Fibroblast of lung (primary cell): ENCODE data around the gene DCHS2. TPM values are rescaled to one million over a fixed set of nuclear protein-coding genes. Genes with fewer than 3 reads are reported as not detected.

Experiments
- DNase-seq, 2 donors: peaks; one replicate each; pipeline versions ENCODE4 v3.0.0 to v3.0.0-alpha.2; 2010; ENCODE audit warnings: low read depth in 2 of 2
- H2AFZ ChIP-seq: 2 replicates; pipeline ENCODE4 v1.5.1; 2012; ENCODE audit warnings: low read length, control low read depth, inconsistent platforms
- H3K27ac ChIP-seq: 2 replicates; pipeline ENCODE4 v1.5.1; 2011; ENCODE audit warnings: low read length, control low read depth; ENCODE audit not compliant: insufficient read depth
- H3K27me3 ChIP-seq: 2 replicates; pipeline ENCODE4 v1.5.1; 2011; ENCODE audit warnings: mild to moderate bottlenecking, low read length; ENCODE audit not compliant: control insufficient read depth, insufficient read depth
- H3K36me3 ChIP-seq: 2 replicates; pipeline ENCODE4 v1.5.1; 2011; ENCODE audit warnings: low read length; ENCODE audit not compliant: control insufficient read depth, insufficient read depth
- H3K4me1 ChIP-seq: 2 replicates; pipeline ENCODE4 v1.5.1; 2011; ENCODE audit warnings: low read length; ENCODE audit not compliant: control insufficient read depth, insufficient read depth; ENCODE audit errors: extremely low read depth
- H3K4me2 ChIP-seq: 2 replicates; pipeline ENCODE4 v1.5.1; 2011; ENCODE audit warnings: low read length, control low read depth; ENCODE audit not compliant: insufficient read depth; ENCODE audit errors: extremely low read depth
- H3K4me3 ChIP-seq, 4 experiments: fragments of 200-600 bp in 1 of 4; sonication (generic) in 1 of 4; replicated peaks in 1 of 4; 2 replicates each; pipeline ENCODE4 v1.5.1; 2011 to 2016; ENCODE audit warnings: low read length in 4 of 4, low read depth in 3 of 4, mild to moderate bottlenecking in 3 of 4, control low read depth in 2 of 4, inconsistent platforms in 1 of 4, mixed read lengths in 1 of 4; ENCODE audit not compliant: insufficient read depth in 1 of 4; ENCODE audit errors: control extremely low read depth in 1 of 4
- H3K79me2 ChIP-seq: 2 replicates; pipeline ENCODE4 v1.5.1; 2012; ENCODE audit warnings: mild to moderate bottlenecking, low read length, inconsistent platforms; ENCODE audit not compliant: control insufficient read depth, insufficient read depth
- H3K9ac ChIP-seq: 2 replicates; pipeline ENCODE4 v1.5.1; 2011; ENCODE audit warnings: mild to moderate bottlenecking, low read length, control low read depth; ENCODE audit not compliant: insufficient read depth
- H3K9me3 ChIP-seq: 2 replicates; pipeline ENCODE4 v1.5.1; 2012; ENCODE audit warnings: low read depth, low read length; ENCODE audit not compliant: control insufficient read depth, insufficient read depth
- H4K20me1 ChIP-seq: 2 replicates; pipeline ENCODE4 v1.5.1; 2011; ENCODE audit warnings: low read length; ENCODE audit not compliant: control insufficient read depth, insufficient read depth; ENCODE audit errors: extremely low read depth
- EZH2 ChIP-seq: IDR thresholded peaks from 2 replicates; pipeline ENCODE4 v1.5.1; 2012; ENCODE audit warnings: low read length, control low read depth, mild to moderate bottlenecking; ENCODE audit errors: missing control alignments
- polyA plus RNA-seq, 2 donors: library from polyadenylated mRNA; depleted of rRNA in 1 of 2; stranded (reverse) in 1 of 2; unstranded in 1 of 2; fragments of >200 nt; gene quantifications; 2 replicates each; pipeline ENCODE4 v1.2.1, GENCODE V29; 2011 to 2012; ENCODE audit warnings: missing spikeins in 1 of 2
- total RNA-seq: library from RNA; depleted of rRNA; stranded (reverse); fragments of >200 nt; gene quantifications from 2 replicates; pipeline ENCODE4 v1.2.1, GENCODE V29; 2014
- TF ChIP-seq, protein P1 (sequence below), 2 donors: IDR thresholded peaks in 1 of 2; conservative IDR thresholded peaks in 1 of 2; 1 replicate in 1 of 2; 2 replicates in 1 of 2; pipeline ENCODE4 v1.5.1; 2011 to 2012; ENCODE audit warnings: low read length in 2 of 2, control low read depth in 1 of 2, inconsistent platforms in 1 of 2, low read depth in 1 of 2, mild to moderate bottlenecking in 1 of 2

DCHS2 gene
- total and polyA plus RNA-seq, 2 donors (not counting 1 experiment from before 2014, with no cell fraction given) = not detected

GRCh38 chr4:154183264-154183663, 308.3 kb downstream of the DCHS2 start:
- Histone ChIP-seq H3K36me3 (no peaks in the 10 kb centered on the region), H3K4me1 (no peaks in the 10 kb centered on the region), H3K27ac (no peak overlapping the region), H3K9me3 (no peaks in the 10 kb centered on the region), H3K4me3 (no peak overlapping the region), H2AFZ (no peak overlapping the region), H4K20me1 (no peaks in the 10 kb centered on the region), H3K27me3 (no peaks in the 10 kb centered on the region), H3K9ac (no peak overlapping the region), H3K79me2 (no peaks in the 10 kb centered on the region), H3K4me2 (no peak overlapping the region)
- TF ChIP-seq, protein P1, sequence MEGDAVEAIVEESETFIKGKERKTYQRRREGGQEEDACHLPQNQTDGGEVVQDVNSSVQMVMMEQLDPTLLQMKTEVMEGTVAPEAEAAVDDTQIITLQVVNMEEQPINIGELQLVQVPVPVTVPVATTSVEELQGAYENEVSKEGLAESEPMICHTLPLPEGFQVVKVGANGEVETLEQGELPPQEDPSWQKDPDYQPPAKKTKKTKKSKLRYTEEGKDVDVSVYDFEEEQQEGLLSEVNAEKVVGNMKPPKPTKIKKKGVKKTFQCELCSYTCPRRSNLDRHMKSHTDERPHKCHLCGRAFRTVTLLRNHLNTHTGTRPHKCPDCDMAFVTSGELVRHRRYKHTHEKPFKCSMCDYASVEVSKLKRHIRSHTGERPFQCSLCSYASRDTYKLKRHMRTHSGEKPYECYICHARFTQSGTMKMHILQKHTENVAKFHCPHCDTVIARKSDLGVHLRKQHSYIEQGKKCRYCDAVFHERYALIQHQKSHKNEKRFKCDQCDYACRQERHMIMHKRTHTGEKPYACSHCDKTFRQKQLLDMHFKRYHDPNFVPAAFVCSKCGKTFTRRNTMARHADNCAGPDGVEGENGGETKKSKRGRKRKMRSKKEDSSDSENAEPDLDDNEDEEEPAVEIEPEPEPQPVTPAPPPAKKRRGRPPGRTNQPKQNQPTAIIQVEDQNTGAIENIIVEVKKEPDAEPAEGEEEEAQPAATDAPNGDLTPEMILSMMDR (conservative IDR thresholded peaks at IDR 0.05 in 1 of 2, IDR thresholded peaks at IDR 0.05 in 1 of 2; ENCODE audit: low read depth in 1 of 2, low read length in 2 of 2) = no peak
- TF ChIP-seq EZH2 = no peak
- DNase-seq = no peak

Other genes starting within 250 kb of the DCHS2 start
- gene PLRG1, start 58.6 kb upstream of the DCHS2 start, total RNA-seq = 72.5 and 73.4 TPM in 2 replicates
- 101 and 123 TPM in 2 replicates for gene PLRG1, start 58.6 kb upstream of the DCHS2 start, polyA plus RNA-seq
- gene FGB, start 71.2 kb upstream of the DCHS2 start, total RNA-seq = not detected in 2 replicates
- gene FGB, start 71.2 kb upstream of the DCHS2 start, polyA plus RNA-seq = not detected in 2 replicates
- gene FGA, start 98.9 kb upstream of the DCHS2 start, total RNA-seq = not detected in 2 replicates
- not detected in 2 replicates for gene FGA, start 98.9 kb upstream of the DCHS2 start, polyA plus RNA-seq
- gene FGG, start 120.9 kb upstream of the DCHS2 start, total RNA-seq = not detected in 2 replicates
- not detected in 2 replicates for gene FGG, start 120.9 kb upstream of the DCHS2 start, polyA plus RNA-seq